Smooth muscle cell of the pulmonary artery (primary cell): ENCODE measurements around the gene CMKLR1. TPM values are rescaled to one million over a fixed set of nuclear protein-coding genes. Genes with fewer than 3 reads are reported as not detected.

Experiments used
- total RNA-seq: library from RNA; depleted of rRNA; stranded (reverse); fragments of >200 nt; gene quantifications from 2 replicates; pipeline ENCODE4 v1.2.3, GENCODE V29; 2014

The CMKLR1 gene, protein sequence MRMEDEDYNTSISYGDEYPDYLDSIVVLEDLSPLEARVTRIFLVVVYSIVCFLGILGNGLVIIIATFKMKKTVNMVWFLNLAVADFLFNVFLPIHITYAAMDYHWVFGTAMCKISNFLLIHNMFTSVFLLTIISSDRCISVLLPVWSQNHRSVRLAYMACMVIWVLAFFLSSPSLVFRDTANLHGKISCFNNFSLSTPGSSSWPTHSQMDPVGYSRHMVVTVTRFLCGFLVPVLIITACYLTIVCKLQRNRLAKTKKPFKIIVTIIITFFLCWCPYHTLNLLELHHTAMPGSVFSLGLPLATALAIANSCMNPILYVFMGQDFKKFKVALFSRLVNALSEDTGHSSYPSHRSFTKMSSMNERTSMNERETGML
- total RNA-seq: 2.9 and 5.4 TPM in 2 replicates

DNA sequence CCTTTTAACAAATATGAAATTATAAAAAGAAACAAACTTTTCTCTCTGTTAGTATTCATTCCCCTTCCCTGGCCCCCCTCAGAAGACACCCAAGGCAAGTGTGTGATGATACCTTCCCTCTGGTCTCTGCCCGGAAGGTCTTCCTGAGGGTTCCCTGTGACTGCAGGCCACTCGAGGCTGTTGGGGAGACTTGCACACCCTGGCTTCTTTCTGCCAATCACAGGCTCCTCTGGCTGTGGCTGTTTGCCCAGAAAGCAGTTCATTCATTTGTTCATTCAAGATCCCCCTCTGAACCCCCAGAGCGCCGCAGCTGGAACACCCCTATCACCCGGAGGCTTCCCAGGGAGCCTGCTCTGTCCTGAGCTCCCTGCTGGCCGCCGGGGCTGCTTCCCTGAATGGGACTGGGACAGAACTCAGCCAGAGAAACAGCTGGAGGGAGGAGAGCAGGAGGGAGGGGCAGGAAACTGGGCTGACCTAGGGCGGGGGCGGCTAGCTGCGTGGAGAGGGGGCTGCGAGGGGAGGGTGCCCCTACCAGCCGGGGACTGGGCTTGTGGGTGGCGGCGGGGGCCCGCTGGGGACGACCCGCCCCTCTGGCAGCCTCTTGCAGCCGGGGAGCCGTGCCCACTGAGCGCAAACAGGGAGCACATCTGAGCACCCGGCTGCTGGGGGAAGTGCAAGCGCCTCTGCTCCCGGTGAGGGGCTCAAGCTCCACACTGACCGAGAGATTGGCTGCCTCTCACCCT is at the start of gene CMKLR1:
Gene CMKLR1, minus strand, starts transcription at position 397 of the 743 bp plus-strand sequence. CDS start 45,720 bp downstream, outside the sequence.

Other genes starting within 250 kb of the CMKLR1 start
- not detected in 2 replicates for gene WSCD2, start 210.0 kb downstream of the CMKLR1 start, total RNA-seq
- 12.1 and 18.1 TPM in 2 replicates for gene FICD, start 176.0 kb upstream of the CMKLR1 start, total RNA-seq
- gene SART3, start 221.9 kb upstream of the CMKLR1 start, total RNA-seq: 43.5 and 44.5 TPM in 2 replicates
- 101 and 118 TPM in 2 replicates for gene ISCU, start 223.3 kb upstream of the CMKLR1 start, total RNA-seq